ENCODE results near the gene C19orf33. TPM values are rescaled to one million over a fixed set of nuclear protein-coding genes. Genes with fewer than 3 reads are reported as not detected.
A peak's percentile ranks its signal among the peaks of the same experiment; 100 is the strongest.

Gene C19orf33
- total RNA-seq, 1 donor from 2014 or later: 77.7 TPM

- no peak for DNase-seq (ENCODE audit: low spot score)
These were observed 5.0 kb downstream of the C19orf33 start for GRCh38 chr19:38308926-38309614.

- DNase-seq (ENCODE audit: low spot score): no peak
These were observed 5.7 kb downstream of the C19orf33 start for GRCh38 chr19:38309615-38310278.

DNA sequence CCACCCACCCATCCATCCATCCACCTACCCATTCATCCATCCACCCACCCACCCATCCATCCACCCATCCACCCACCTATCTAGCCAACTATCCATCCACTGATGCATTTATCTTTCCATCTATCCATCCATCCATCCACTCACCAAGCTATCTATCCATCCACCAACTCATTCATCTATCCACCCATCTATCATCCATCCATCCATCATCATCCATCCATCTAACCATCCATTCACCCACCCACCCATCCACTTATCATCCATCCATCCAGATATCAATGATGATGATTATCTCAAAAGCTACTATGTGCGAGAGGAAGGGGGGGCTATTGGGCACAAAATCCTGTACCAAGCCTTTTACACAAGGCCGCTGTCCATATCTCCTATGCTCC is 6.2 kb downstream of the C19orf33 start:
- no peak for DNase-seq (ENCODE audit: low spot score)

DNA sequence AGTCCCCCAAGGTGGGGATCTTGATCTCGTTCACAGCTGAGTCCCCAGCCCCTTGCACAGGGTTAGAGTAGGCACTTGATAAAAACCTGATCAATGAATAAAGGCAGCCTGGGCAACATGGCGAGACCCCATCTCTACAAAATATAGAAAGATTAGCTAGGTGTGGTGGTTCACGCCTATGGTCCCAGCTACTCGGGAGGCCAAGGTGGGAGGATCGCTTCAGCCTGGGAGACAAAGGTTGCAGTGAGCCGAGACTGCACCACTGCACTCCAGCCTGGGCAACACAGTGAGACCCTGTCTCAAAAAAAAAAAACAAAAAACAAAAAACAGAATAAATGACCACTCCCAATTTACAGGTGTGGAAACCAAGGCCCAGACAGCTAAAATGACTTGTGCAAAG is 6.9 kb downstream of the C19orf33 start:
- DNase-seq (ENCODE audit: low spot score): no peak

GRCh38 chr19:38315657-38316476 is 11.8 kb downstream of the C19orf33 start, which contains the start of gene YIF1B:
YIF1B (minus strand) TSS chr19:38315947; CDS start chr19:38315917, 30 bp downstream.
- peak; percentile 96 for DNase-seq (ENCODE audit: low spot score)

GRCh38 chr19:38316477-38317067 is 12.5 kb downstream of the C19orf33 start:
- DNase-seq (ENCODE audit: low spot score): no peak

GRCh38 chr19:38317104-38317612 is 13.1 kb downstream of the C19orf33 start:
- no peak for DNase-seq (ENCODE audit: low spot score)

DNA sequence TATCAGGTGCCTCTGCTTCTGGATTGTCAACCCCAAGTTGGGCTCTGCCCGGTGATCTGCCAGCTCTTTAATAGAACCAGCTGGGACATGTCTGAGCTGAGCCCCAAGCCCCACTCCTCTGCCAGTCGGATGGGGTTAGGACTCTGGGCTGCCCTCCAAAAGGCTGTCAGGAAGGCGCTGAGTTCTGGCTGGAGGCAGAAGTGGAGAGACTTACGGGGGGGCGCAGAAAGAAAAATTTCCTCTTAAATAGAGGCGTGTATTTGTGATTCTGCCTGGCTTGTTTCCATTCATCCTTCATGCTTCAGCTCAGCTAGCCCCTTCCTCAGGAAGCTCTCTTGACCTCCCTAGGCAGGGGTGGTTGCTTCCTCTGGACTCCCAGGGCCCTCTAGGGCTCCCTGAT is 14.6 kb downstream of the C19orf33 start:
- DNase-seq (ENCODE audit: low spot score): no peak

- peak; percentile 51 for DNase-seq (ENCODE audit: low spot score)
These were observed 15.6 kb downstream of the C19orf33 start, which contains the start of gene KCNK6 for GRCh38 chr19:38319421-38320258. KCNK6 (plus strand) TSS chr19:38319845; CDS start chr19:38319951, 106 bp downstream.

- no peak for DNase-seq (ENCODE audit: low spot score)
These were observed 16.9 kb downstream of the C19orf33 start for GRCh38 chr19:38320969-38321339.

DNA sequence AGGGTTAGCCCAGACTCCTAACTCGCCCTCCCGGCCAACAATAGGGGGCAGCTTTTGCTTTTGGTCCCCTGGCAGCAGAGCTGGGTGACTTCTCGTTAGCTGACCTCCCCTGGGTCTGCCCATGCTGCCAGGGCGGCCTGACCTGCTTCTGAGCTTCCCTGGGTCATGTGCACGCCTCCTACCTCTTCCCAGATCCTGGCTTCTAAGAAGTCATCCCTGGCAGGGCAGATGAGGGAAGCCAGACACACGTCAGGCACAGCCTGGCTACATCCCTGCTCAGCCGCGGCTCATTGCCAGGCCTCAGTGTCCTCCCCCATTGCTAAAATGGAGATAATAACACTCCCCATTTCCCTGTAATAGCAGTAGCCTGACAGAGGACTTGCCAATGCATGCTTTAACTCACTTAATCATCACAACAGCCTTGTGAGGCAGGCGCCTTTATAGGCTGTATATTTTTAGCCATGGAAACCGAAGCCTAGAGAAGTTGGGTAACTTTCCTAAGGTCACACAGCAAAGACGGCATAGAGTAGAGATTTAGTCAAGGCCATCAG is 17.7 kb downstream of the C19orf33 start:
- peak; percentile 73 for DNase-seq (ENCODE audit: low spot score)

- no peak for DNase-seq (ENCODE audit: low spot score)
These were observed 19.2 kb downstream of the C19orf33 start for GRCh38 chr19:38323291-38323690.

GRCh38 chr19:38324431-38324830 is 20.4 kb downstream of the C19orf33 start:
- DNase-seq (ENCODE audit: low spot score): no peak

- no peak for DNase-seq (ENCODE audit: low spot score)
These were observed 22.5 kb downstream of the C19orf33 start for GRCh38 chr19:38326591-38326990.

DNA sequence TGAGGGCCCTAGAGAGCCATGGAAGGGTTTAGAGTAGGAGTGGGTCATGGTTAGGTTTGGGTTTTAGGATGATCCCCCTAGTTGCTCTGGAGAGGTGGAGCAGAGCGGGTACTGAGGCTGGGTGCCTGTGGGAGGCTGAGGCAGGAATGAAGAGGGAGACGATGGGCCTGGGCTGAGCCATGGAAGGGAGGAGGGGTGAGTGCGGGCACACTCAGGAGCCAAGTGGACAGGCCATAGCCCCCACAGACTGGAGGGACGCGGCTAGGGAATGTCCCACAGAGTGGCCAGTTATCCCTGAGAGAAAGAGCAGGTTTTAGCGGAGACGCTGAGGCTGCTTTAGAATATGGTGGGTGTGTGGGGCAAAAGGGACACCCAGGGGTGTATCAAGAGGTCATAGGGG is 25.6 kb downstream of the C19orf33 start:
- no peak for DNase-seq (ENCODE audit: low spot score)

GRCh38 chr19:38331728-38332127 is 27.7 kb downstream of the C19orf33 start:
- DNase-seq (ENCODE audit: low spot score): no peak

GRCh38 chr19:38333245-38333644 is 29.2 kb downstream of the C19orf33 start:
- DNase-seq (ENCODE audit: low spot score): no peak

- DNase-seq (ENCODE audit: low spot score): peak; percentile 97
These were observed 32.0 kb downstream of the C19orf33 start for GRCh38 chr19:38335949-38336637.

DNA sequence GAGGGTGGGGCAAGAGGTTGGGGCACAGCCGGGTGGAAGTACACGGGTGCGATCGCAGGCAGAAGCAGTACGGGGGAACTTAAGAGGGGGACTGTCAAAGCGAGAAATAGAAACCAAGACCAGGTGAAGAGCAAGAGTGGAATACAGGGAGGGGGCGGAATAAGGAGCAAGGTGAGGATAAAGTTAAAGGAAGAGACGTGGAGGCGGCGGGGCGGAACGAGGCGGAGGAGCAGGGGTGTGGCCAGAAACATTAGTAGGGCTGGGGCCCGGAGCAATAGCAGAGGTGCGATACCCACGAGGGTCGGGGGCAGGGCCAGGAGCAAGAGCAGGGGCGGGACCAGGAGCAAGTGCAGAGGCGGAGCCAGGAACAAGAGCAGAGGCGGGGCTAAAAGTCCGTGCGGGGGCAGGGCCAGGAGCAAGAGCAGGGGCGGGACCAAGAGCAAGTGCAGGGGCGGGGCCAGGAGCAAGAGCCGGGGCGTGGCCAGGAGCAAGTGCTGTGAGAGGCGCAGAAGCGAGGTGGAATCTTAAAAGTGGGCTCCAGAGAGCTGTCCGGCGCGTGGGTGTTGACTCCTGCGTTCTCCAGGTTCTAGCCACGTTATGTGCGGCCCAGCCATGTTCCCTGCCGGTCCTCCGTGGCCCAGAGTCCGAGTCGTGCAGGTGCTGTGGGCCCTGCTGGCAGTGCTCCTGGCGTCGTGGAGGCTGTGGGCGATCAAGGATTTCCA is 32.7 kb downstream of the C19orf33 start:
- peak; percentile 96 for DNase-seq (ENCODE audit: low spot score)

DNA sequence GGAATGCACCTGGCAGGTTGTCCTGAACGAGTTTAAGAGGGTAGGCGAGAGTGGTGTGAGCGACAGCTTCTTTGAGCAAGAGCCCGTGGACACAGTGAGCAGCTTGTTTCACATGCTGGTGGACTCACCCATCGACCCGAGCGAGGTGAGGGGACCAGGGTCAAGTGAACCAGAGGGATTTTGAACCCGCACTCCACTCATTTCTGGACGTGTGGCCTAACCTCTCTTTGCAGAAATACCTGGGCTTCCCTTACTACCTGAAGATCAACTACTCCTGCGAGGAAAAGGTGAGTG is 33.3 kb downstream of the C19orf33 start:
- DNase-seq (ENCODE audit: low spot score): no peak

Measured in mucosa of gallbladder (tissue), 1 donor.